Cardiac fibroblast (primary cell): ENCODE measurements around the gene RAB17.
A peak's percentile ranks its signal among the peaks of the same experiment; 100 is the strongest.

Experiments
- DNase-seq, 2 donors: peaks; one replicate each; pipeline versions ENCODE4 v3.0.0 to v3.0.0-alpha.2; 2010; ENCODE audit warnings: low read depth in 2 of 2
- H3K4me3 ChIP-seq, 2 donors: replicated peaks in 1 of 2; 1 replicate in 1 of 2; 2 replicates in 1 of 2; pipeline ENCODE4 v1.5.1; 2011; ENCODE audit warnings: low read depth in 2 of 2, low read length in 2 of 2, mild to moderate bottlenecking in 2 of 2, moderate library complexity in 1 of 2
- TF ChIP-seq, protein P1 (sequence below): IDR thresholded peaks from one replicate; pipeline ENCODE4 v1.5.1; 2011; ENCODE audit warnings: low read depth, mild to moderate bottlenecking, low read length, inconsistent platforms

The RAB17 gene

DNA sequence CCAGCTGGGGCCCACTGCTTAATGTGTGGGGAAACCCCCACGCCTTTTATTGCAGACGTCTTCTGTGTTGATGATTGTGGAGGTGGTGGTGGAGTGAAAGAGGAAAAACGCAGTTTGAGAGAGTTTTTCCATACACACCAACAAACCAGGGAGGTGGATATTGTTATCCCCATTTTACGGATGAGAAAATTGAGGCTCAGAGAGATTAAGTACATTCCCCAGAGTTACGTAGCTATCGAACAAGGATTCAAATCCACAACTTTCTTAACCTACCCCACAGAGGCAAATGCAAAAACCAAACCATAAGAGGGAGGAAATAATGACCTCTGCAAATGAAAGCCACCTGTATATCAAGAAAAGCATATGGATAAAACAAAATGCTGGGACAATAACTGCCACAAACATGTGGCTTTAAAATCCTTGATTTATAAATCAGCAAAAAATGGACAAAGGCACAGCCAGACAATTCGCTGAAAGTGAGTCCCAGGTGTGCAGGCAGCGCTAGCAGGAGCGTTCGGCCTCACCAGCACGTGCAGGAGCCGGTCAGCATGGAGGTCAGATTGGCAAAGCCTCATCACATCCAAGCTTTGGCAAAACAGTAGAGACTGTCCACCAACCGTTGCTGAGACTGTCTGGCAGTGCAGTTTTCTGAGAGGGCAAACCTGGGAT is 12.6 kb upstream of the RAB17 start:
- H3K4me3 ChIP-seq = peak overlapping the region in 1 of 2 donors; percentile 10
- no peak for DNase-seq
- TF ChIP-seq, protein P1, sequence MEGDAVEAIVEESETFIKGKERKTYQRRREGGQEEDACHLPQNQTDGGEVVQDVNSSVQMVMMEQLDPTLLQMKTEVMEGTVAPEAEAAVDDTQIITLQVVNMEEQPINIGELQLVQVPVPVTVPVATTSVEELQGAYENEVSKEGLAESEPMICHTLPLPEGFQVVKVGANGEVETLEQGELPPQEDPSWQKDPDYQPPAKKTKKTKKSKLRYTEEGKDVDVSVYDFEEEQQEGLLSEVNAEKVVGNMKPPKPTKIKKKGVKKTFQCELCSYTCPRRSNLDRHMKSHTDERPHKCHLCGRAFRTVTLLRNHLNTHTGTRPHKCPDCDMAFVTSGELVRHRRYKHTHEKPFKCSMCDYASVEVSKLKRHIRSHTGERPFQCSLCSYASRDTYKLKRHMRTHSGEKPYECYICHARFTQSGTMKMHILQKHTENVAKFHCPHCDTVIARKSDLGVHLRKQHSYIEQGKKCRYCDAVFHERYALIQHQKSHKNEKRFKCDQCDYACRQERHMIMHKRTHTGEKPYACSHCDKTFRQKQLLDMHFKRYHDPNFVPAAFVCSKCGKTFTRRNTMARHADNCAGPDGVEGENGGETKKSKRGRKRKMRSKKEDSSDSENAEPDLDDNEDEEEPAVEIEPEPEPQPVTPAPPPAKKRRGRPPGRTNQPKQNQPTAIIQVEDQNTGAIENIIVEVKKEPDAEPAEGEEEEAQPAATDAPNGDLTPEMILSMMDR = no peak

DNA sequence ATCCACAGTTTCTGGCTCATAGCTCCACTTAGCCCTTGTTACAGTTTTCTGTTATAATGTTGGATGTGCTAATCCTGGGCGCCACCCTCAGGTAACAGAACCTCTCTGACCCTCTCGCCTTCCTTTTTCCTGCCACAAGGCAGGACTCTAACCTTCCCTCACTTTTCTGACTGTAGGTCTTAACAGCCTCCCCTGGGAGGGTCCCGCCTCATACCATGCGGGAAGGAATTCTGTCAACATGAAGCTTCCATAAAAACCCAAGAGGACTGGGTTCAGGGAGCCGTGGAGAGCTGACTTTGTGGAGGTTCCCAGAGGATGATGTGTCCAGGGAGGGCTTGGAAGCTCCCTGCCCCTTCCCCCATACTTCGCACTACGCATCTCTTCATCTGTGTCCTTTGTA is 11.9 kb upstream of the RAB17 start:
- TF ChIP-seq, protein P1 = no peak
- no peak overlapping the region for H3K4me3 ChIP-seq
- no peak for DNase-seq

DNA sequence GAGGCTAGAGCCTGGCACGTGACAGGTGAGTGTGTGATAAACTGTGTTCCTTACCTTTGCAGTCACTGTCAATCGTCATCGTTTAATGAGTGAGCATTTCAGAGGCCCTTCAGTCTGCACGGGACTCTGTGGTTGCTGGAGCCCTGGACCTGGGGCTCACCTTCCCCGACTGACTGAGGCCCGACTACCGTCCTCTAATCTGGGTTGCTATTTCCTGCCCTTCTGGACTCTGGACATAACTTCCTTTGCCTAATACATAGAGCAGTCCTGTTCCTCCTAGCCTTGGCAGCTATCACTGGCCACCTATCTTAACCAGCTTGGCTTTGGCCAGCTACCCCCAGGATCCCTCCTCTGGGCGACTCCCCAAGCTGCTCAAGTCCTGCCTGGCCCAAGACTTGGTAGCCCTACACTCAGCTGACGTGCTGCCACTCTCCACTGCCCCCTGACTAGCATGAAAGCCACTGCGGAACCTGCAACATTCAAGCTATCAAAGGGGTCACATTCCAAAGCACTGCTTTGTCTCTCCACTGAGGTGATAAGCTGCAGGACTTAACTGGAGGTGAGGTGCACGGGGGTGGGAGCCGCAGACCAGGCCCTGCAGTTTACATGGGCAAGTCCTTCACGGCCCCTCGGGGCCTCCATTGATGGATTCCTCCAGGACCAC is 11.1 kb upstream of the RAB17 start:
- TF ChIP-seq, protein P1 = no peak
- peak in 1 of 2 donors; percentile 34 for DNase-seq
- H3K4me3 ChIP-seq = no peak overlapping the region

DNA sequence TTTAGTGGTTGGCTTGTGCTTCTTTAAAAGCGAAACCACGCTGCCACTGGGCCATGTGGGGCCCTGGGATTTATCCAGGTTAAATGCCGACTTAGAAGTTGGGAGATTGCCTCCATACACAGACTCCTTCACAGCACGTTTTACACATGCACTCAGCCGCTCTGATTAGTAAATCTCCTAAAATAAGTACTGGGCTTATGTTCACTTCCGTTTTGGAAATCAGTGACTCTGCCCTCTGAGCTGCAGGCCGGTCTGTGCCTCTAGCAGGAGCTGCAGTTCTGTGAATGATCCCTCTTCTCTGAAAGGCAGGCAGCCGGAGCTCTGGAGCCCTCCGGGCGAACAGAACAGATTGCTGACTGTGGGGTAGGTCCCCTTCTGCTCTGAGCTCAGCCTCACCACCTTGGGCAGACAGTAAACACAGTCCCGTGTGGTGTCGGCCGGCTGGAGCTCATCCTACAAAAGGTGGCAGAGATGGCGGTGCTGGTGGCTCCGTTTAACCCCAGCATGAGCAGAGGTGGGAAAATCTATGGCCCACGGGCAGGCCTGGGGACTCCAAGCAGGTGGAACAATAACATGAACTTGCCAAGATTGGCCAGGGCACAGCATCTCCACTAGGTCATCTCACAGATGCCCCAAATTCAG is 9.8 kb upstream of the RAB17 start:
- peak; percentile 79 to 86 for DNase-seq
- TF ChIP-seq, protein P1 = peak; percentile 38

DNA sequence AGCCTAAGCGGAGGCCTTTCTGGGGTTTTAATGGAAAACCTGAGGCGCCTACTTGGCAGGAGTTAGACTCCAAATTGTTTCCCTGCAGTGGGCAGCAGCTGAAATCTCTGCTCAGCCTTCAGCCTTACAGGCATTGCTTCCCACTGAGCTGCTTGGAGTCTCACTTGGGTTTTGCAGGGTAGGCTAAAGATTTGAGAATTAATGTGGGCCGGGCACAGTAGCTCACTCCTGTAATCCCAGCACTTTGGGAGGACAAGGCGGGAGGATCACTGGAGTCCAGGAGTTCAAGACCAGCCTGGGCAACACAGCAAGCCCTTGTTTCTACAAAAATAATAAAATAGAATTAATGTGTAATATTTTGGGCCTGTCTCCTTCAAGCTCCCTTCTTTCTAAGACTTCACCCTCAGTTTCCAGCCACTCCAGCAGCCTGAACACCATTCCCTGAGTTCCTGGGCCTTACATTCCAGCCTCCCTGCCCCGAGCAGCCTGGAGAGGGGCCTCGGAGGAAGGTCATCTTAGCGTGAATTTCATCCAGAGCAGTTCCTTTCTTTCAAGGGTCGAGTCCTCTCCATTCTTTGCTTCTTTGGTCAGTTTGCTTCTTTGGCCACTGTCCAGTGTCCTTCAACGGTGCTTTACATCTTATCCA is 9.1 kb upstream of the RAB17 start:
- H3K4me3 ChIP-seq = no peak overlapping the region
- DNase-seq = no peak
- TF ChIP-seq, protein P1 = no peak

More for the DNA sequence above, 9.8 kb upstream of the RAB17 start:
- H3K4me3 ChIP-seq = no peak overlapping the region

DNA sequence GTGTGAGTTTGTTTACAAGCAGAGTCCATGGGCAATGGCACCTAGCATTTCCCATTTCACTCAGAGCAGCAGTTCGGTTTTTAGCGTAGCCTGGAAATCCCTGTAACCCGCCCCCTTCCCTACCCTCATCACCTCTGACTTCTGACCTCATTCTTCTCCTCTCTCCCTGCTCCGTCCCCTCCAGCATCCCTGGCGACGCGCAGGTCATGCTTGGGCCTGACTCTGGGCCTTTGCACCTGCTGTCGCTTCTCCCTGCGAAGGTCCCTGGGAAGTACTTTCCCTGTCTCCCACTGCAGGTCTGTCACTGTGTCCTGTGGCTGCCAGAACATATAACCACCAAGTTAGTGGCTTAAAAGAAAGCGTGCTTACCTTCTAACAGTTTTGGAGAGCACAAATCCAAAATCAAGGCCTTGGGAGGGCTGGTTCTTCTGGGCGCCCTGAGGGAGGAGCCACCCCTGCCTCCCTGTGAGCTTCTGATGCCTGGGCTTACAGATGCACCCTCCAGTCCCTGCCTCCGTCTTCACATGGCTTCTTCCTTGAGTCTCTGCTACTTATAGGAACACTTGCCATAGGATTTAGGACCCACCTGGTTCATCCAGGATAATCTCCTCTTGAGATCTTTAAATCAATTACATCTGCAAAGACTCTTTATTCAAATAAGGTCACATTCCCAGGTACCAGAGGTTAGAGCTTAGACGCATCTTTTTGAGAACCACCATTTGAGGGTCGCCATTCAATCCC is 8.1 kb upstream of the RAB17 start:
- H3K4me3 ChIP-seq = no peak overlapping the region
- no peak for DNase-seq
- TF ChIP-seq, protein P1 = no peak
